ENCODE measurements around the gene FMN1. TPM values are rescaled to one million over a fixed set of nuclear protein-coding genes. Genes with fewer than 3 reads are reported as not detected.

FMN1 gene
- total and polyA plus RNA-seq, 2 experiments from 2014 or later = 0.93 to 2.2 TPM

GRCh38 chr15:32716216-32716914, 478.1 kb downstream of the FMN1 start:
- peaks cover 21% of the 10 kb centered on the region; the same call in 1 of the 2 replicates for H3K36me3 ChIP-seq (ENCODE audit: low read depth)
- H3K27ac ChIP-seq = peak overlapping the region; percentile 33
- DNase-seq = no peak
- no peak for TF ChIP-seq EZH2phosphoT487 (IDR thresholded peaks at IDR 0.05; ENCODE audit: insufficient read depth, low read depth)
- no peak overlapping the region for H3K4me2 ChIP-seq (ENCODE audit: unreplicated experiment)
- in situ Hi-C loops (cut with MboI) = loop anchor here (5.0 kb wide), 1 partner anchor 44 kb away; no protein-coding TSS in a partner anchor
- no peaks in the 10 kb centered on the region for H3K9me3 ChIP-seq (ENCODE audit: low read depth)
- H3F3A ChIP-seq (ENCODE audit: insufficient read depth) = peaks cover 55% of the 10 kb centered on the region
- H3K79me2 ChIP-seq (ENCODE audit: insufficient read depth) = peaks cover 35% of the 10 kb centered on the region
- H3K4me3 ChIP-seq = no peak overlapping the region
- H4K20me1 ChIP-seq (ENCODE audit: insufficient read depth) = no peaks in the 10 kb centered on the region
- H3K4me1 ChIP-seq (ENCODE audit: insufficient read depth) = peaks cover 25% of the 10 kb centered on the region
- WGBS, 2 experiments (ENCODE audit: low coverage in 1 of 2, low lambda C conversion rate in 2 of 2, missing lambda C conversion rate in 2 of 2) = 91 to 93% methylated on average over 13 of the region's 13 CpGs
- H3K9me2 ChIP-seq (ENCODE audit: insufficient read depth) = no peaks in the 10 kb centered on the region
- H3K9ac ChIP-seq = peak overlapping the region; percentile 96; the same call in 1 of the 2 replicates
- no peak overlapping the region for H2AFZ ChIP-seq
- H3K27me3 ChIP-seq (replicated peaks; ENCODE audit: insufficient read depth) = no peaks in the 10 kb centered on the region

Small RNAs within 50 kb of the gene (small RNA-seq; reads per million reads assigned to genes)
- not detected for gene RF00591 (ENCODE audit: low read depth, low replicate concordance)

Other genes starting within 250 kb of the FMN1 start
- not detected in 2 replicates for gene RYR3, start 116.3 kb upstream of the FMN1 start, total RNA-seq (2014; rRNA removed; shearing (Covaris generic))
- gene RYR3, start 116.3 kb upstream of the FMN1 start, polyA plus RNA-seq (2016; fragmentation: Nextera tagmentation; extraction: Ambion mirVana) = 0.26 and 0.28 TPM in 2 replicates